ENCODE results near the gene SRGAP2.
"Not testable (repeated sequence)": the region's sequence is repeated elsewhere in the genome, so short reads cannot be mapped to it uniquely, and the experiment has no call there.

GRCh38 chr1:206221585-206221984, 18.2 kb downstream of the SRGAP2 start:
- TF ChIP-seq POLR2A (IDR thresholded peaks at IDR 0.05); CTCF (IDR thresholded peaks at IDR 0.05 in 4 of 5, conservative IDR thresholded peaks at IDR 0.05 in 1 of 5): not testable (repeated sequence)

Measured in gastrocnemius medialis (tissue), 4 donors.